ENCODE measurements around the gene KCNIP4.

- TF ChIP-seq CTCF (IDR thresholded peaks at IDR 0.05 in 2 of 3, conservative IDR thresholded peaks at IDR 0.05 in 1 of 3; ENCODE audit: control insufficient read depth in 2 of 3, extremely low read depth in 1 of 3, insufficient read depth in 1 of 3, low read depth in 3 of 3, low read length in 3 of 3): no peak
- TF ChIP-seq MEF2B (IDR thresholded peaks at IDR 0.05; ENCODE audit: partially characterized antibody, poor library complexity, severe bottlenecking): no peak
- TF ChIP-seq TARDBP (IDR thresholded peaks at IDR 0.05; ENCODE audit: borderline replicate concordance): no peak
- TF ChIP-seq MEF2A (IDR thresholded peaks at IDR 0.05; ENCODE audit: insufficient read depth, low read depth, low read length): no peak
- TF ChIP-seq MAX (IDR thresholded peaks at IDR 0.05; ENCODE audit: low read depth, low read length): no peak
- TF ChIP-seq, protein P1, sequence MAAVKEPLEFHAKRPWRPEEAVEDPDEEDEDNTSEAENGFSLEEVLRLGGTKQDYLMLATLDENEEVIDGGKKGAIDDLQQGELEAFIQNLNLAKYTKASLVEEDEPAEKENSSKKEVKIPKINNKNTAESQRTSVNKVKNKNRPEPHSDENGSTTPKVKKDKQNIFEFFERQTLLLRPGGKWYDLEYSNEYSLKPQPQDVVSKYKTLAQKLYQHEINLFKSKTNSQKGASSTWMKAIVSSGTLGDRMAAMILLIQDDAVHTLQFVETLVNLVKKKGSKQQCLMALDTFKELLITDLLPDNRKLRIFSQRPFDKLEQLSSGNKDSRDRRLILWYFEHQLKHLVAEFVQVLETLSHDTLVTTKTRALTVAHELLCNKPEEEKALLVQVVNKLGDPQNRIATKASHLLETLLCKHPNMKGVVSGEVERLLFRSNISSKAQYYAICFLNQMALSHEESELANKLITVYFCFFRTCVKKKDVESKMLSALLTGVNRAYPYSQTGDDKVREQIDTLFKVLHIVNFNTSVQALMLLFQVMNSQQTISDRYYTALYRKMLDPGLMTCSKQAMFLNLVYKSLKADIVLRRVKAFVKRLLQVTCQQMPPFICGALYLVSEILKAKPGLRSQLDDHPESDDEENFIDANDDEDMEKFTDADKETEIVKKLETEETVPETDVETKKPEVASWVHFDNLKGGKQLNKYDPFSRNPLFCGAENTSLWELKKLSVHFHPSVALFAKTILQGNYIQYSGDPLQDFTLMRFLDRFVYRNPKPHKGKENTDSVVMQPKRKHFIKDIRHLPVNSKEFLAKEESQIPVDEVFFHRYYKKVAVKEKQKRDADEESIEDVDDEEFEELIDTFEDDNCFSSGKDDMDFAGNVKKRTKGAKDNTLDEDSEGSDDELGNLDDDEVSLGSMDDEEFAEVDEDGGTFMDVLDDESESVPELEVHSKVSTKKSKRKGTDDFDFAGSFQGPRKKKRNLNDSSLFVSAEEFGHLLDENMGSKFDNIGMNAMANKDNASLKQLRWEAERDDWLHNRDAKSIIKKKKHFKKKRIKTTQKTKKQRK (IDR thresholded peaks at IDR 0.05; ENCODE audit: low read depth, low read length): no peak
These were observed 419.4 kb downstream of the KCNIP4 start for GRCh38 chr4:21529214-21529613.

Data from GM12878 (cell line).